ENCODE measurements around the gene FADS2. TPM values are rescaled to one million over a fixed set of nuclear protein-coding genes. Genes with fewer than 3 reads are reported as not detected.

Gene FADS2
- total RNA-seq, 1 experiment from 2014 or later, result 36.3 TPM

GRCh38 chr11:61869429-61869707, 41.3 kb downstream of the FADS2 start:
- Mint-ChIP-seq H3K4me1 (ENCODE audit: low read depth, unreplicated experiment) (no peaks in the 10 kb centered on the region), H3K36me3 (ENCODE audit: insufficient read depth, unreplicated experiment) (no peaks in the 10 kb centered on the region), H3K4me3 (ENCODE audit: unreplicated experiment) (no peak overlapping the region), H3K9me3 (ENCODE audit: unreplicated experiment) (no peaks in the 10 kb centered on the region), H3K27me3 (ENCODE audit: insufficient read depth, unreplicated experiment) (no peaks in the 10 kb centered on the region), H3K27ac (ENCODE audit: unreplicated experiment) (no peak overlapping the region)
- no peaks in the 10 kb centered on the region for H3K9me3 ChIP-seq
- ChIA-PET POLR2A (no interaction called here), CTCF (interaction anchor here (0.5 to 0.6 kb wide), 3 partner anchors 28 to 915 kb away, joined by 4 to 7 read pairs (median 5); no protein-coding TSS in a partner anchor)
- no peak for DNase-seq
- intact Hi-C loops (cut with micrococcal nuclease; ENCODE audit: unreplicated experiment), result no loop called here
- no peak for TF ChIP-seq CTCF (IDR thresholded peaks at IDR 0.05; ENCODE audit: insufficient read depth in 1 of 2, low read depth in 1 of 2, low read length in 1 of 2, severe bottlenecking in 1 of 2, unreplicated experiment in 1 of 2)
- no peak overlapping the region for H3K4me3 ChIP-seq (ENCODE audit: low read depth, low read length)
- no peaks in the 10 kb centered on the region for H3K27me3 ChIP-seq (replicated peaks; ENCODE audit: control insufficient read depth, insufficient read depth, low read length)
- no TSS peak for BruUV-seq (replicated peaks)
- H3K36me3 ChIP-seq (ENCODE audit: control insufficient read depth, insufficient read depth, low read length), result no peaks in the 10 kb centered on the region
- peaks cover 12% of the 10 kb centered on the region for H3K4me1 ChIP-seq

GRCh38 chr11:61869708-61870451, 41.8 kb downstream of the FADS2 start:
- Mint-ChIP-seq H3K4me1 (ENCODE audit: low read depth, unreplicated experiment) (no peaks in the 10 kb centered on the region), H3K9me3 (ENCODE audit: unreplicated experiment) (no peaks in the 10 kb centered on the region), H3K27me3 (ENCODE audit: insufficient read depth, unreplicated experiment) (no peaks in the 10 kb centered on the region), H3K4me3 (ENCODE audit: unreplicated experiment) (no peak overlapping the region), H3K27ac (ENCODE audit: unreplicated experiment) (no peak overlapping the region), H3K36me3 (ENCODE audit: insufficient read depth, unreplicated experiment) (no peaks in the 10 kb centered on the region)
- no peak for DNase-seq
- H3K9me3 ChIP-seq, result no peaks in the 10 kb centered on the region
- TF ChIP-seq CTCF (IDR thresholded peaks at IDR 0.05; ENCODE audit: insufficient read depth in 1 of 2, low read depth in 1 of 2, low read length in 1 of 2, severe bottlenecking in 1 of 2, unreplicated experiment in 1 of 2), result no peak
- H3K4me3 ChIP-seq (ENCODE audit: low read depth, low read length), result no peak overlapping the region
- H3K27me3 ChIP-seq (replicated peaks; ENCODE audit: control insufficient read depth, insufficient read depth, low read length), result no peaks in the 10 kb centered on the region
- POLR2A ChIA-PET, result no interaction called here
- CTCF ChIA-PET, result interaction anchor here (0.5 to 1.7 kb wide), 7 partner anchors 27 to 916 kb away, joined by 3 to 8 read pairs (median 5); no protein-coding TSS in a partner anchor
- intact Hi-C loops (cut with micrococcal nuclease; ENCODE audit: unreplicated experiment), result no loop called here
- no TSS peak for BruUV-seq (replicated peaks)
- H3K36me3 ChIP-seq (ENCODE audit: control insufficient read depth, insufficient read depth, low read length), result no peaks in the 10 kb centered on the region
- peaks cover 12% of the 10 kb centered on the region for H3K4me1 ChIP-seq

- POLR2A ChIA-PET, result no interaction called here
- CTCF ChIA-PET, result interaction anchor here (0.7 to 1.7 kb wide), 6 partner anchors 28 to 238 kb away, joined by 3 to 11 read pairs (median 6); no protein-coding TSS in a partner anchor
- TF ChIP-seq CTCF (IDR thresholded peaks at IDR 0.05; ENCODE audit: insufficient read depth in 1 of 2, low read depth in 1 of 2, low read length in 1 of 2, severe bottlenecking in 1 of 2, unreplicated experiment in 1 of 2), result no peak
- intact Hi-C loops (cut with micrococcal nuclease; ENCODE audit: unreplicated experiment), result loop anchor here (1.0 kb wide), 4 partner anchors 21 to 212 kb away; partner anchors contain the start of gene FADS3
- Mint-ChIP-seq H3K9me3 (ENCODE audit: unreplicated experiment) (no peaks in the 10 kb centered on the region), H3K27me3 (ENCODE audit: insufficient read depth, unreplicated experiment) (no peaks in the 10 kb centered on the region), H3K4me1 (ENCODE audit: low read depth, unreplicated experiment) (no peaks in the 10 kb centered on the region), H3K4me3 (ENCODE audit: unreplicated experiment) (no peak overlapping the region), H3K27ac (ENCODE audit: unreplicated experiment) (no peak overlapping the region), H3K36me3 (ENCODE audit: insufficient read depth, unreplicated experiment) (no peaks in the 10 kb centered on the region)
- no peaks in the 10 kb centered on the region for H3K27me3 ChIP-seq (replicated peaks; ENCODE audit: control insufficient read depth, insufficient read depth, low read length)
- no peaks in the 10 kb centered on the region for H3K36me3 ChIP-seq (ENCODE audit: control insufficient read depth, insufficient read depth, low read length)
- H3K4me3 ChIP-seq (ENCODE audit: low read depth, low read length), result no peak overlapping the region
- H3K4me1 ChIP-seq, result peaks cover 12% of the 10 kb centered on the region
- no peaks in the 10 kb centered on the region for H3K9me3 ChIP-seq
- no TSS peak for BruUV-seq (replicated peaks)
- DNase-seq, result no peak
These were observed 42.5 kb downstream of the FADS2 start for GRCh38 chr11:61870541-61871031.

Measured in Caco-2 (cell line).